Measurements from ENCODE around the gene ZNF689.

The ZNF689 gene

GRCh38 chr16:30622455-30623032, 12.4 kb upstream of the ZNF689 start:
- H3K27me3 ChIP-seq (replicated peaks in 2 of 5; ENCODE audit: control insufficient read depth in 4 of 5, insufficient read depth in 5 of 5, low read length in 4 of 5), result peaks cover 0 to 2% (median 0%) of the 10 kb centered on the region in 5 experiments
- no peaks in the 10 kb centered on the region for H3K36me3 ChIP-seq (ENCODE audit: control insufficient read depth in 4 of 4, insufficient read depth in 4 of 4, low read length in 3 of 4)
- no peak overlapping the region for H3K4me3 ChIP-seq (ENCODE audit: control insufficient read depth in 1 of 7, extremely low read depth in 1 of 7, insufficient read depth in 4 of 7, low read depth in 2 of 7, low read length in 6 of 7)
- H3K4me1 ChIP-seq (ENCODE audit: control extremely low read depth in 1 of 4, control insufficient read depth in 4 of 4, insufficient read depth in 4 of 4, low read length in 3 of 4), result peaks cover 0 to 7% (median 3%) of the 10 kb centered on the region in 4 experiments
- CTCF ChIA-PET, result interaction anchor here (0.6 to 14.5 kb wide), 5 partner anchors 5 to 22 kb away, joined by 3 to 144 read pairs (median 78); partner anchors contain the start of gene ZNF689
- WGBS (ENCODE audit: insufficient coverage), result 70% methylated on average over 8 of the region's 10 CpGs
- DNase-seq, result no peak
- no peak overlapping the region for H3K27ac ChIP-seq (ENCODE audit: insufficient read depth in 1 of 2, low read depth in 1 of 2, low read length in 2 of 2, poor library complexity in 1 of 2, severe bottlenecking in 2 of 2)
- H3K9me3 ChIP-seq (ENCODE audit: control extremely low read depth in 1 of 5, control insufficient read depth in 4 of 5, insufficient read depth in 2 of 5, low read depth in 1 of 5, low read length in 4 of 5), result peaks cover 0 to 5% (median 3%) of the 10 kb centered on the region in 5 experiments
- POLR2A ChIA-PET, result no interaction called here

- ChIA-PET POLR2A (no interaction called here), CTCF (interaction anchor here (13.9 to 14.5 kb wide), 2 partner anchors 6 kb away, joined by 144 read pairs; partner anchors contain the start of gene ZNF689)
- Histone ChIP-seq H3K4me3 (ENCODE audit: control insufficient read depth in 1 of 7, extremely low read depth in 1 of 7, insufficient read depth in 4 of 7, low read depth in 2 of 7, low read length in 6 of 7) (no peak overlapping the region), H3K27me3 (replicated peaks in 2 of 5; ENCODE audit: control insufficient read depth in 4 of 5, insufficient read depth in 5 of 5, low read length in 4 of 5) (peaks cover 0 to 2% (median 0%) of the 10 kb centered on the region in 5 experiments), H3K9me3 (ENCODE audit: control extremely low read depth in 1 of 5, control insufficient read depth in 4 of 5, insufficient read depth in 2 of 5, low read depth in 1 of 5, low read length in 4 of 5) (peaks cover 0 to 5% (median 3%) of the 10 kb centered on the region in 5 experiments), H3K27ac (ENCODE audit: insufficient read depth in 1 of 2, low read depth in 1 of 2, low read length in 2 of 2, poor library complexity in 1 of 2, severe bottlenecking in 2 of 2) (no peak overlapping the region), H3K4me1 (ENCODE audit: control extremely low read depth in 1 of 4, control insufficient read depth in 4 of 4, insufficient read depth in 4 of 4, low read length in 3 of 4) (peaks cover 0 to 7% (median 3%) of the 10 kb centered on the region in 4 experiments), H3K36me3 (ENCODE audit: control insufficient read depth in 4 of 4, insufficient read depth in 4 of 4, low read length in 3 of 4) (no peaks in the 10 kb centered on the region)
- WGBS (ENCODE audit: insufficient coverage), result 98% methylated on average over 4 of the region's 5 CpGs
- no peak for DNase-seq
These were observed 11.6 kb upstream of the ZNF689 start for GRCh38 chr16:30621765-30622164.

- Histone ChIP-seq H3K27ac (ENCODE audit: insufficient read depth in 1 of 2, low read depth in 1 of 2, low read length in 2 of 2, poor library complexity in 1 of 2, severe bottlenecking in 2 of 2) (no peak overlapping the region), H3K27me3 (replicated peaks in 2 of 5; ENCODE audit: control insufficient read depth in 4 of 5, insufficient read depth in 5 of 5, low read length in 4 of 5) (peaks cover 0 to 2% (median 0%) of the 10 kb centered on the region in 5 experiments), H3K36me3 (ENCODE audit: control insufficient read depth in 4 of 4, insufficient read depth in 4 of 4, low read length in 3 of 4) (no peaks in the 10 kb centered on the region), H3K4me3 (ENCODE audit: control insufficient read depth in 1 of 7, extremely low read depth in 1 of 7, insufficient read depth in 4 of 7, low read depth in 2 of 7, low read length in 6 of 7) (no peak overlapping the region), H3K4me1 (ENCODE audit: control extremely low read depth in 1 of 4, control insufficient read depth in 4 of 4, insufficient read depth in 4 of 4, low read length in 3 of 4) (peaks cover 0 to 7% (median 4%) of the 10 kb centered on the region in 4 experiments), H3K9me3 (ENCODE audit: control extremely low read depth in 1 of 5, control insufficient read depth in 4 of 5, insufficient read depth in 2 of 5, low read depth in 1 of 5, low read length in 4 of 5) (peaks cover 0 to 5% (median 3%) of the 10 kb centered on the region in 5 experiments)
- ChIA-PET POLR2A (no interaction called here), CTCF (interaction anchor here (0.9 to 14.5 kb wide), 6 partner anchors 7 to 190 kb away, joined by 4 to 144 read pairs (median 5); partner anchors contain the start of genes DCTPP1 and ZNF689)
- 93% methylated on average over 3 of the region's 3 CpGs for WGBS (ENCODE audit: insufficient coverage)
- DNase-seq, result no peak
These were observed 10.0 kb upstream of the ZNF689 start for GRCh38 chr16:30620169-30620568.

DNA sequence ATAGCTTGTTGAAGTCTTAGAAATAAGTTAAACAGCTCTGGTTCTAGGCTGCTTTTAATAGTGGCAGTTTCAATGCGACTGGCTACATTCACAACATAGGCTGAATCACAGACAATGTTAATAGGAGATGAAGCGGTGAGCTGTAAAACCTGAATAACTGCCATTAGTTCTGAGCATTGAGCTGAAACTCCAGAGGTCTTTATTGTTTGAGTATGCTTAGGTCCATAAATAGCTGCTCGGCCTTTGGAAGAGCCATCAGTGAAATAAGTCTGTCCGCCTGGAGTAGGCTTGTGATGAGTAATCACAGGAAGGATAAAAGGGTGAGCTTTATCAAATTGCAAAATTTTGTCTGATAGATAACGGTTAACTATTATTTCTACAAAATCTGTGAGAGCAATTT, 9.4 kb upstream of the ZNF689 start:
- H3K4me1 ChIP-seq (ENCODE audit: control extremely low read depth in 1 of 4, control insufficient read depth in 4 of 4, insufficient read depth in 4 of 4, low read length in 3 of 4), result peaks cover 0 to 7% (median 4%) of the 10 kb centered on the region in 4 experiments
- H3K27me3 ChIP-seq (replicated peaks in 2 of 5; ENCODE audit: control insufficient read depth in 4 of 5, insufficient read depth in 5 of 5, low read length in 4 of 5), result peaks cover 0 to 2% (median 0%) of the 10 kb centered on the region in 5 experiments
- no peaks in the 10 kb centered on the region for H3K36me3 ChIP-seq (ENCODE audit: control insufficient read depth in 4 of 4, insufficient read depth in 4 of 4, low read length in 3 of 4)
- DNase-seq, result no peak
- ChIA-PET POLR2A (no interaction called here), CTCF (interaction anchor here (0.9 to 14.5 kb wide), 5 partner anchors 8 to 190 kb away, joined by 4 to 144 read pairs (median 6); partner anchors contain the start of genes DCTPP1 and ZNF689)
- H3K27ac ChIP-seq (ENCODE audit: insufficient read depth in 1 of 2, low read depth in 1 of 2, low read length in 2 of 2, poor library complexity in 1 of 2, severe bottlenecking in 2 of 2), result no peak overlapping the region
- no peak overlapping the region for H3K4me3 ChIP-seq (ENCODE audit: control insufficient read depth in 1 of 7, extremely low read depth in 1 of 7, insufficient read depth in 4 of 7, low read depth in 2 of 7, low read length in 6 of 7)
- peaks cover 0 to 5% (median 3%) of the 10 kb centered on the region in 5 experiments for H3K9me3 ChIP-seq (ENCODE audit: control extremely low read depth in 1 of 5, control insufficient read depth in 4 of 5, insufficient read depth in 2 of 5, low read depth in 1 of 5, low read length in 4 of 5)
- 100% methylated on average over 3 of the region's 5 CpGs for WGBS (ENCODE audit: insufficient coverage)

DNA sequence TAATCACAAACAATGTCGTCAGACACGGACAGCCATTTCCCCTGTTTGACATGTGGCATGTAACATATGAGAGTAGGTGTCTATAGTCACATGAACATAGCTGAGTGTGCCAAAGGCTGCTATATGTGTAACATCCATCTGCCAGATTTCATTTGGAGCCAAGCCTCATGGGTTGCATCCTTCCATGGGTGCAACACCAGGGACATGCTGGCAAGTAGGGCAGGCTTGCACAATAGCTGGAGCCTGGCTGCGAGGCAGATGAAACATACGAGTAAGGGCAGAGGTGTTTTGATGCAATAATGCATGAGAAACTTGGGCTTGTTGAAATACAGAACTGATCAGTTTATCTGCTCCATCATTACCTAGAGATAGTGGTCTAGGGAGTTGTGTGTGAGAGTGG, 9.0 kb upstream of the ZNF689 start:
- peaks cover 0 to 2% (median 0%) of the 10 kb centered on the region in 5 experiments for H3K27me3 ChIP-seq (replicated peaks in 2 of 5; ENCODE audit: control insufficient read depth in 4 of 5, insufficient read depth in 5 of 5, low read length in 4 of 5)
- ChIA-PET POLR2A (no interaction called here), CTCF (interaction anchor here (0.9 to 14.5 kb wide), 5 partner anchors 8 to 189 kb away, joined by 4 to 144 read pairs (median 6); partner anchors contain the start of genes DCTPP1 and ZNF689)
- no peaks in the 10 kb centered on the region for H3K36me3 ChIP-seq (ENCODE audit: control insufficient read depth in 4 of 4, insufficient read depth in 4 of 4, low read length in 3 of 4)
- H3K27ac ChIP-seq (ENCODE audit: insufficient read depth in 1 of 2, low read depth in 1 of 2, low read length in 2 of 2, poor library complexity in 1 of 2, severe bottlenecking in 2 of 2), result no peak overlapping the region
- no peak overlapping the region for H3K4me3 ChIP-seq (ENCODE audit: control insufficient read depth in 1 of 7, extremely low read depth in 1 of 7, insufficient read depth in 4 of 7, low read depth in 2 of 7, low read length in 6 of 7)
- no peak for DNase-seq
- H3K4me1 ChIP-seq (ENCODE audit: control extremely low read depth in 1 of 4, control insufficient read depth in 4 of 4, insufficient read depth in 4 of 4, low read length in 3 of 4), result peaks cover 0 to 8% (median 5%) of the 10 kb centered on the region in 4 experiments
- peaks cover 0 to 3% (median 2%) of the 10 kb centered on the region in 5 experiments for H3K9me3 ChIP-seq (ENCODE audit: control extremely low read depth in 1 of 5, control insufficient read depth in 4 of 5, insufficient read depth in 2 of 5, low read depth in 1 of 5, low read length in 4 of 5)
- WGBS (ENCODE audit: insufficient coverage), result 94% methylated on average over 4 of the region's 4 CpGs

GRCh38 chr16:30615358-30616091, 5.3 kb upstream of the ZNF689 start:
- peaks cover under 1 to 14% (median 7%) of the 10 kb centered on the region in 4 experiments for H3K4me1 ChIP-seq (ENCODE audit: control extremely low read depth in 1 of 4, control insufficient read depth in 4 of 4, insufficient read depth in 4 of 4, low read length in 3 of 4)
- H3K27ac ChIP-seq (ENCODE audit: insufficient read depth in 1 of 2, low read depth in 1 of 2, low read length in 2 of 2, poor library complexity in 1 of 2, severe bottlenecking in 2 of 2), result no peak overlapping the region
- H3K36me3 ChIP-seq (ENCODE audit: control insufficient read depth in 4 of 4, insufficient read depth in 4 of 4, low read length in 3 of 4), result no peaks in the 10 kb centered on the region
- WGBS (ENCODE audit: insufficient coverage), result 69% methylated on average over 8 of the region's 12 CpGs
- ChIA-PET POLR2A (no interaction called here), CTCF (interaction anchor here (0.8 to 14.5 kb wide), 17 partner anchors 9 to 250 kb away, joined by 3 to 144 read pairs (median 4); partner anchors contain the start of genes ZNF48, ZNF747 and ZNF764)
- H3K4me3 ChIP-seq (ENCODE audit: control insufficient read depth in 1 of 7, extremely low read depth in 1 of 7, insufficient read depth in 4 of 7, low read depth in 2 of 7, low read length in 6 of 7), result no peak overlapping the region
- no peaks in the 10 kb centered on the region for H3K27me3 ChIP-seq (replicated peaks in 2 of 5; ENCODE audit: control insufficient read depth in 4 of 5, insufficient read depth in 5 of 5, low read length in 4 of 5)
- H3K9me3 ChIP-seq (ENCODE audit: control extremely low read depth in 1 of 5, control insufficient read depth in 4 of 5, insufficient read depth in 2 of 5, low read depth in 1 of 5, low read length in 4 of 5), result no peaks in the 10 kb centered on the region
- peak; percentile 58 to 80 (median 77) for DNase-seq
